Ovary (tissue), 3 donors: ENCODE data around the gene EPAS1.

Experiments
- CTCF ChIP-seq, 3 donors: fragments of 450-650 bp in 2 of 3; fragments of 200-600 bp in 1 of 3; IDR thresholded peaks; one replicate each; pipeline versions ENCODE4 v1.5.1 to v1.8.0; 2016 to 2022; ENCODE audit warnings: antibody characterized with exemption in 3 of 3, mild to moderate bottlenecking in 1 of 3
- EP300 ChIP-seq: sonication (generic); formaldehyde crosslinking; IDR thresholded peaks from one replicate; pipeline ENCODE4 v1.6.1; 2017; ENCODE audit warnings: antibody characterized with exemption
- POLR2A ChIP-seq: fragments of 450-650 bp; IDR thresholded peaks from one replicate; pipeline ENCODE4 v1.6.1; 2017; ENCODE audit warnings: antibody characterized with exemption, mild to moderate bottlenecking, moderate library complexity
- donor health status: DM: no; HTN: no; CAD: no.

DNA sequence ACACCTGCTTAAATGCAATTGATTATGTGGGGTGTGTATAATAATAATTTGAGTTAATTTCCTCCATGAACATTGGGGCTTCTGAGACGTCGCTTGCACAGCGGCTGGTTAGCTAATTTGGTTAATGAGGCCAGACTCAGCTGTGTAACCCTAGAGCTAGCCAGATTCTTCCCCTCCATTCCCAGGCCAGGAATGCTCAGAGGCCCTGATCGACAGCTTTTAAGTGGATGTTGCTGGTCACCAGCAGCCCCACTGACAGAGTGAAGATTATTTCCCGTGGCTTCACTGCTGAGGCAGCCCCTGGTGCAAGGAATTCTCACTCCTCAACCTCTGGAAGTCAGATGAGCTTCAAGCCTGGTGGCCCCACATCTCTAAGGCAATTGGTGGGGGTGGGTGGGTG lies 12.4 kb upstream of the EPAS1 start:
- TF ChIP-seq POLR2A = no peak
- no peak for TF ChIP-seq CTCF (IDR thresholded peaks at IDR 0.05)
- no peak for TF ChIP-seq EP300
